NCI-H82 treated with DMSO at 0.1 percent for 48 hours (cell line): ENCODE measurements around the gene BATF2.
"Not testable (repeated sequence)": the region's sequence is repeated elsewhere in the genome, so short reads cannot be mapped to it uniquely, and the experiment has no call there.

ENCODE experiments used
- DNase-seq: peaks from one replicate; lab custom pipeline; 2025; ENCODE audit not compliant: unreplicated experiment; lab: John Stamatoyannopoulos, UW

Gene BATF2, protein sequence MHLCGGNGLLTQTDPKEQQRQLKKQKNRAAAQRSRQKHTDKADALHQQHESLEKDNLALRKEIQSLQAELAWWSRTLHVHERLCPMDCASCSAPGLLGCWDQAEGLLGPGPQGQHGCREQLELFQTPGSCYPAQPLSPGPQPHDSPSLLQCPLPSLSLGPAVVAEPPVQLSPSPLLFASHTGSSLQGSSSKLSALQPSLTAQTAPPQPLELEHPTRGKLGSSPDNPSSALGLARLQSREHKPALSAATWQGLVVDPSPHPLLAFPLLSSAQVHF

DNA sequence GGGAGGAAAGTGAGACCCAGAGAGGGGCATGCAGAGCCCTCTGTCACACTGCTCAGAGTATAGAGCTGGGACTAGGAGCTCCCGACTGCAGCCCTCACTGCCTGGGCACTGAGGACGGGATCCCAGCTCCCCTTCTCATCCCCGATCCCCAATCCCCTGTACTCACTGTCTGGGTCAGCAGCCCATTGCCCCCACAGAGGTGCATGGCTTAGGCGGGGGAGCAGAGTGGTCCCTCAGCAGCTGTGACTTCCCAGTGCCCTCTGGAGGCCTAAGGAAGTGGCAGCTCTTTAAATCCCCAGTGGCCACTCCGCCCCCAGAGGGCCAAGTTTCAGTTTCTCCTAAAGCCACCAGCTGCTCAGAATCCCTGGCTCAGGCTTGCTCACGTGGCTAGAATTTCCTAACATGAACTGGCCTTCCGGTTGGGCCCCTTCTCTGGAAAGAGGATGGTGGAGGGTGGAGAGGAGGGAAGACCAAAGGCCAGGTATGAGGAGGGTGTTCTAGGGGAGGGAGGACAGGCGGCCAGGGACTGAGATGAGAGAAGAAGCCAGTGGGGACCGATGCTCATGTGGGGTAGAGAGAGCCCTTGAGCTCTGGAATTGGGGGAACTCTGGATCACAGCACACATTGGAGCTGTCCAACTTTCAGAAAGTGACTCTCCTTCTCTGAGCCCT is at the start of gene BATF2:
BATF2 (minus strand) TSS at position 262 of the 671 bp plus-strand sequence; CDS start at position 205, 57 bp downstream.
- DNase-seq, result peak; percentile 74

DNA sequence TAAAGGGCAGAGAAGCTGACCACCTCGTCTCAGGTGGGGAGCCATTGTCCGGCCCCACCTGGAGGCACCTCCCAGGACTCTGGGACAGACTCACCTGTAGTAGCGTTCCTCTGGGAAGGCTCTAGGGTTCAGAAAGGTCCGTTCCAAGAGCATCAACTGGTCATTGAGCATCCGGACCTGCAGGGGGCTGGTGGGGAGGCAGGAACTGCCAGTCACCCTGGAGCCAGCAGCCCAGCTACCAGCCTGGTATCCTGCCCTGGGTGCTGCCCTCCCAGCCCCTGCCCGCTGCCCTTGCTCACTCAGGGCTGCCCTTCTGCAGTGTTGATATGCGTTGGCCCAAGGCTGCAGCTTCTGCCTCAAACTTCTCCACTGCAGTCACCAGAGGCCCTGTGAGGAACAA is 49.0 kb upstream of the BATF2 start:
- no peak for DNase-seq

DNA sequence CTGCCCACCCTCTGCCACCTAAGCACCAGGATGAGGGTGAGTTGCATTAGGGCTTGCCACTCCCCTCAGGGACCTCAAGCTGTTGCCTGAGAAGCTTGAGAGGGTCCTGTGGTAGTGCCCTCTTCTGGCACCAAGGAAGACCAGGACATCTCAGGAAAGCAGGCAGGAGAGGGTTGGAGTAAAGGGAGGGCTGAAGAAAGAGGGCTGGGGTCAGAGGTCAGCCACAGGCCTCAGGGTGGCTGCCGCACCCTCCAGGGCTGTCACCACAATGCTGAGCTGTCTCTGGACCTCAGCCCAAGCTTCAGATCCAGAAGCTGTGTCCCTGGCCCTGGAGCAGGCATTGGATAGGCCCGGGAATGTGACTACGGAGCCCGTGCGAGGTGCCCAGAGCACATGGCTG is 48.3 kb upstream of the BATF2 start:
- DNase-seq, result no peak

DNA sequence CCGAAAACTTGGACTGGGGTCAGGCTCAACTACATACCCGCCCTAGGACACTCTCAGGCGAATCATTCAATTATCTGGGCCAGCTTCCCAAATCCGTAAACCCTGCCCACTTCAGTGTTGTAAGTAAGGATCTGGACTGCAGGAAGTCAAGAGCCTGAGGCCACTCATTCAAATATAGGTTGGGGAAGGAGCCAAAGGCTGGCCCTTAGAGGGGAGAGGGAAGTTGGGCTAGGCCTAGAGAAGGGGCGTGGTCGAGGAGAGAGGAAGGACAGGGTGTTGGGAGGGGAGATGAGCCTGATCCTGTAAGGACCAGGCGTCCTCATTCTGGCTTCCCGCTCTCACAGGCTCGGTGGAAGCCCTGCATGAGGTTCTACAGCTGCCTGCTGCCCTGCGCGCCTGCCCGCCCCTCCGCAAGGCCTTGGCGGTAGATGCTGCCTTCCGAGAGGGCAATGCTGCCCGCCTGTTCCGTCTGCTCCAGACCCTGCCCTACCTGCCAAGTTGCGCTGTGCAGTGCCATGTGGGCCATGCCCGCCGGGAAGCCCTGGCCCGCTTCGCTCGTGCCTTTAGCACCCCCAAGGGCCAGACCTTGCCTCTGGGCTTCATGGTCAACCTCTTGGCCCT is 47.2 kb upstream of the BATF2 start:
- DNase-seq, result no peak

DNA sequence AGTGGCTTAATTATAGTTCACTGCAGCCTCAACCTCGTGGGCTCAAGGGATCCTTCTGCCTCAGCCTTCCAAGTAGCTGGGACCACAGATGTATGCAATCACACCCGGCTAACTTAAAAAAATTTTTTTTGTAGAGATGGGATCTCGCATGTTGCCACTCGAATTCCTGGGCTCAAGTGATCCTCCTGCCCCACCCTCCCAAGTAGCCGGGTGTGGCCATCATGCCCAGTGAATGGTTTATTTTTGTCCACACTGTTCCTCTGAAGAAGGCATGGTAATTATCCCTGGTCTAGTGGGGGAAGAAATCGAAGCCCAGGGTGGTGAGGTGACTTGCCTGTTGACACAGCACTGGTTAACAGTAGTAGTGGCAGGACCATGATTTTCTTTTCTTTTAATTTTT is 46.1 kb upstream of the BATF2 start:
- DNase-seq, result no peak

DNA sequence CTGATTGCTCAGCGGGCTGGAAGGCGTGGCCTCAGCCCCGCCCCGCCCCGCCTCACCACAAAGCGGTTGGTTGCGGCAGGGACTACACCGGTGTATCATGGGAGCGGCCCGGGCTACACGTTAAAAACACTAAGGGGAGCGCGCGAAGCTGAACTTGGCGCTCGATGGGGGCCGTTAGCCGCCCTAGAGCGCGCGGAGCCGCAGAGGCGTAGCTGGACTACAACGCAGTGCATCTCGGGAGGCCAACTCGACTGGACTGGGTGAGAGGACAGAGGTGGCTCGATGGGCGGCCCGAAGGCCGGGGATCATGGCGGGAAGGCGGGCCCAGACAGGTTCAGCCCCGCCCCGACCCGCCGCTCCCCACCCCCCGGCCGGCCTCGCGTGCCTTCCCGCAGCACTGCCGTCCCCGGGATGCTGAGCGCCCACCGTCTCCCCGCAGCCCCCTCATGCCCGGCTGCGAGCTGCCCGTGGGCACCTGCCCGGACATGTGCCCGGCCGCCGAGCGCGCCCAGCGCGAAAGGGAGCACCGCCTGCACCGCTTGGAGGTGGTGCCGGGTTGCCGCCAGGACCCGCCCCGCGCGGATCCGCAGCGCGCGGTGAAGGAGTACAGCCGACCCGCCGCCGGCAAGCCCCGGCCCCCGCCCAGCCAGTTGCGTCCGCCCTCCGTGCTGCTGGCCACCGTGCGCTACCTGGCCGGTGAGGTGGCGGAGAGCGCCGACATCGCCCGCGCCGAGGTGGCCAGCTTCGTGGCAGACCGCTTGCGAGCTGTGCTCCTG is 44.3 kb upstream of the BATF2 start, which contains the start of gene SAC3D1:
SAC3D1 (plus strand) TSS at position 364 of the 776 bp plus-strand sequence; CDS start at position 447, 83 bp downstream.
- DNase-seq, result peak; percentile 73

DNA sequence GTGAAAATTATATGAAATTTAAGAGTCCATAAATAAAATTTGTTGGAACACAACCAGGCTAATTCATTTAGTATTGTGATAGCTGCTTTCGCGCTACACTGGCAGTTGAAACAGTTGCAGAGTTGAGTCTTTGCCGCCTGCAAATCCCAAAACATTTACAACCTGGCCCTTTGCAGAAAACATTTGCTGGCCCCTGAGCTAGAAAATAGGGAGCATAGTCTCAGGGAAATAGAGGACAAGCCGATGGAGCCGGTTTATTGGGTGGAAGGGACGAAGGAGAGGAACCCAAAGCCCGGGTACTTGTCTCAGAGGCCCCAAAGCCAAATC is 43.7 kb upstream of the BATF2 start:
- DNase-seq, result no peak

DNA sequence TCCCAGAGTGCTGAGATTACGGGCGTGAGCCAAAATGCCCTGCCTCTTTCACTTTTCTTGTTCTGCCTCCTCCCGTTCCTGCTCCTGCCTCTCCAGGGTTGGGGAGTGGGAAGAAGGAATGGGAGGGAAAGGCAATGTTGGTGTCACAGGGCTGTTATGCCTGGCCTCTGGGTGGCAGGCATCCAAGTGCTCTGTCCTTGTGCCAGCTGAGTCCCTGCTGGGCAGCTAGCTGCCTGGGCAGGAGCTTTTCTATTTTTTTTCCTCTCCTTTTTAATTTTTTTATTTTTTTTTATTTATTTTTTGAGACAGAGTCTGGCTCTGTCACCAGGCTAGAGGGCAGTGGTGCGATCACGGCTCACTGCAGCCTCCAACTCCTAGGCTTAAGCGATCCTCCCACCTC is 40.2 kb upstream of the BATF2 start:
- no peak for DNase-seq

DNA sequence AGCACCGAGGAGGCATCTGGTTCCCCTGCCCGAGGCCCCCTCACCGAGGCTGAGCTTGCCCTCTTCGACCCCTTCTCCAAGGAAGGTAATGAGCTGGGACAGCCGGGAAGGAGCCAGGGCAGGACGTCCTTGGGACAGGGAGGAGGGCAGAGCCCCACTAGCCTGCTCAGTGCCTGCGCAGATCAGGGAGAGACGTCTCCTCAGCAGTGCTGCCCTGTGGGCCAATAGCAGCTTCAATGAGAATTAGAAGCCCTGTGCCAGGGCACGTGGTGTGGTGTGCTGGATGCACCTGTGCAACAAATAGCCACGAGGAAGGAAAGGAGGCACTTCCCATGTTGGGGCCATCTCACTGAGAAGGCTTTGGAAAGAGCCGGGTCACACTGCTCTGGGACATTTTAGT is 38.8 kb upstream of the BATF2 start:
- DNase-seq, result no peak

DNA sequence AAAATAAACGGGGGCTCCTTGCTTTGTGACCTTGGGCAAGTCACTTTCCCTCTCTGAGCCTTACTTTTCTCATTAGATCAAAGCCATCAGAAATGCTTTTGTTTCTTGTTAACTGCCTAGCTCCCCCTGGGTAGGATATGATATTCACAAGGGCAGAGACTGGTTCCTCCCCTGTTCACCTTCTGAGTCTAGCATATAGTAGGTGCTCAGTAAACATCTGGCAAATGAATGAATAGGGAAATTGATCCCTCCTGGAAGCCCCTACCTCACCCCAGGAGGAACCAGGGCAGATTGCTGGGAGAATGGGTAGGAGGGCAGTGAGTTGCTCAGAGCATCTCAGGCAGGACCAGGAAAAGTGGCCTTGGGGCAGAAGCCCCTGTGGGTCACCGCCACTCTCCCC is 37.7 kb upstream of the BATF2 start:
- no peak for DNase-seq

DNA sequence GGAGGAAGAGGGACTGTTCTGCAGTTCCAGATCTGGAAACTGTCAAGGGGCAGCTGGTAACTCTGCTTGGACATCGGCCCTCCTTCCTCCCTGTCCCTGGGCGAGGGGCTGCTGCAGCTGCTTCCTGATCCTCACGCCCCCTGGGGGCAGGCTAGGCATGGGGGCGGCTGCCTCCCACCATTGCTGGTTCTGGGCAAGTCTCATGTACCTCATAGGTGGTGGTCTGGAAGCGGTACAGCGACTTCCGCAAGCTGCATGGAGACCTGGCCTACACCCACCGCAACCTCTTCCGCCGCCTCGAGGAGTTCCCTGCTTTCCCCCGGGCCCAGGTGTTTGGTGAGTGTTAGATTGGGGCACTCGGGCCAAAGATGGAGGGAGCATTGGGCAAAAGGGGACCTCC is 35.4 kb upstream of the BATF2 start:
- DNase-seq, result no peak

DNA sequence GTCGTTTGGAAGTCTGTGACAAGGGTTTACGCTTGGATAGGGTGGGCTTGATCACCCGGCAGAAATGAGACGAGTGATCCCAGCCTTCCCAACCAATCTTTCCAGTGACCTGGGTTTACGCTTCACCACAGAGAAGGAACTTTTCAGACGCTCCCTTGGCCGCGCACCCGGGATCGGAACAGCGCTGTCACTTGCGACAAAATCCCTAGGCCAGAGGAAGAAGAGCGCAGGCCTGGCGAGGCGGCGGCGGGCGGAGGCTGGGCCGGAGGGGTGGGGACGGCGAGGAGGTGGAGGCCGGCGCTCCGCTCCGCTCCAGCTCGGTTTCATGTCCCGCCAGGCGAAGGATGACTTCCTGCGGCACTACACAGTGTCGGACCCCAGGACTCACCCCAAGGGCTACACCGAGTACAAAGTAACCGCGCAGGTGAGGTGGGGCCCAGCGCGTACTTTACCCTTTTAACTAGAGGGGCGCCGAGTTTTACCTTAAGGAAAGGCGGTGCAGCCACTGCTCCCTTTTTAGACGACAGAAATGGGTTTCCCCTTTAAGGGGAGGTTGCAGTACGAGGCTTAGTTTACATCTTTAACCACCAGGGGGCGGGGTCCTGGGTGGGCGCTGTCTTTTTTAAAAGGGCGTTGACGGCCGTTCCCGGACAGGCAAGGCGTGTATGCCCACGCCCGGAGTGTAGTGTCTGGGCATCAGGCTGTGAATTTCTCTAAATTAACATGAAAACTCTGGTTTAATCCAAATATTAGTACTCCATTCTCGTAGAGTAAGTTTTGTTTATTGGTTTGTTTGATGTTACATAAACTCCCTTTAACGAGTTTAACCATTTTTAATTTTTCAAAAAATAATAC is 30.7 kb upstream of the BATF2 start, which contains the start of gene SNX15:
SNX15 (plus strand) TSS at position 227 of the 855 bp plus-strand sequence; CDS start at position 326, 99 bp downstream.
- DNase-seq, result peak; percentile 95

DNA sequence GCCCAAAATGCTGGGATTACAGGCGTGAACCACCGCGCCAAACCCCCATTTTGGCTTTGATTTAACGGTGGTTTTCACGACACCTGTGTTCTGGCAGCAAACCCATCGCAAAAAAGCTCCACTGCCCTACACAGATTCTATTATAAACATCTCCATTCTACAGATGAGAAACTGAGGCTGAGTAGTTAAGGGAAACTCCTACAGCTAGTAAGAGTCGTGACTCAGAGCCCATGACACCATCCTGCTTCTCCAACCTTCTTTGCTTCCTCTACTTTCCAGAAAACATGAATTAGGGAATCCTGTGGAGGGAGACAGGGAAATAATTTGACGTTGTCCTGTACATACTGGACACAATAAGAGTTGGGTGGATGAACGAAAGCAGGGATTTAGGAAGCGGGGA is 30.0 kb upstream of the BATF2 start:
- DNase-seq, result no peak

DNA sequence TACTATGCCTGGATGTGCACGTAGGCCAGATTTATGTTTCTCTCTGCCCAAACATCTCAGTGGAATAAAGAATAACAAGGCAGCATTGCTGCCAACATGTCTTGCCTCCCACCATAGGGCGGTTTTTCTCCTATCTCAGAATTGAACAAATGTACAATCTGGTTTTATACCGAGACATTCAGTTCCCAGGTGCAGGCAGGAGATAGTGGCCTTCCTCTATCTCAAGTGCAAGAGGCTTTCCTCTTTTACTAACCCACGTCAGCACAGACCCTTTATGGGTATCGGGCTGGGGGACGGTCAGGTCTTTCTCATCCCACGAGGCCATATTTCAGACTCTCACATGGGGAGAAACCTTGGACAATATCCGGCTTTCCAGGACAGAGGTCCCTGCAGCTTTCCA is 26.7 kb upstream of the BATF2 start:
- not testable (repeated sequence) for DNase-seq

DNA sequence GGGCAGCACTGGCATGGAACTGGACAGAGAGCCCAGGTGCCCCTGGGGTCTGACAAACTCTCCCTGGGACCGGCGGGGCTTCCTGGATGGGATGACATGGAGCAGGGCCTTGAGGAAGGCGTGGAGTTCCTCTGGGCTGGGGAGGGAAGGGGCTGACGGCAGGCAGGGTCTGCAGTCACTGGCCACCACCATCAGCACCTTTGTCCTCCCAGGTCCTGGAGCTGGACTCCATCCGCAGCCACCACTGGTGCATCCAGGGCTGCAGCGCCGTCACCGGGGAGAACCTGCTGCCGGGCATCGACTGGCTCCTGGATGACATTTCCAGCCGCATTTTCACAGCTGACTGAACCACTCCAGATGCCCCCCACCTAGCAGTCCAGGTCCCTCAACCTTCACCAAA is 24.7 kb upstream of the BATF2 start:
- DNase-seq, result no peak

DNA sequence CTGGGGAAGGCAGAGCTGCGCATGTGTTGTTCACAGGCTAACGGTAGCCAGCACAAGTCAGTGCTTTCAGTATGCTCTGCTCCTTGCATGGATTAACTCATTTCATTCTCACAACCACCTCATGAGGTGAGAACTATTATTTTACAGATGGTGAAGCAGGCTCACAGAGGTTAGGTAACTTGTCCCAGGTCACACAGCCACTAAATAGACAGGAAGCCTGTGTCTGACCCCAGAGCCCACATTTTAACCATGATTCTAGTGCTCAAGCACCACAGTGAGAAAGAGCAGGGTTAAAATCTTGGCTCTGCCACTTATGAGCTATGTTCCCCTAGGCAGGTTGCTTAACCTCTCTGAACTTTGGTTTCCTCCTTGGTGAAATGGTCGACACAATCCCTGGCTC is 24.2 kb upstream of the BATF2 start:
- no peak for DNase-seq

DNA sequence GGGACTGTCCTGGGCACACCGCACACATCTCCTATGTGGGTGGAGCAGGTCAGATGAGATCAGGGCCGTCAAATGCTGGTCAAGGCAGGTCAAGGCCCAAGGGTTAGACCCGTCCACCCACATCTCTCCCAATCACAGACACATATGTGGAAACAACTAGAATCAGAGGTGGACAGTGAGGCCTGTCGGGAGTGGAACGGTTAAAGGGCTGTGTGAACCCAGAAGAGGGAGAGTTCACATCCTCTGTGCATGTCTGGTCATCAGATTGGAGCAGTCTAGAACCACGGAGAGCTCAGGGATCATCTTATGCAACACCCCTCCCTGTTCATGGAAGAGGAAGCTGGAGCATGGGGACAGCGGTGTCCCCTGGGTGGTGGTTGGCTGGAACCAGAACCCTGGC is 23.1 kb upstream of the BATF2 start:
- no peak for DNase-seq

DNA sequence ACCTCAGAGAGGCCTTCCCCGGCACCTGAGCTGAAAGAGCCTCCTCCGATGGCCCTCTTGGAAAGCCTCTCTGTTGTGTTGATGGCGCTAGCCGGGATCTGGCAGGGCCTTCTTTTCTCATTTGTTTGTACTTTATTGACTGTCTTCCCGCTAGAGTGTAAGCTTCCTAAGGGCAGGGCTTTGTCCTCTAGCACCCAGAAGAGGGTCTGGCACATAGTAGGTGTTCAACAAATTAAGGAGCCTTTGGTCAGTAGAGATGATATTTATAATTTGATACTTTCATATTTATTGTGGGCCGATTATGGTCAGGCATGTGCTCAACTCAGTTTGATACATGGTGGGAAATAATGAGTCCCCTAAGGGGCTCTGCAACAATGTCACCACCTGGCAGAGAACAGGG is 21.2 kb upstream of the BATF2 start:
- DNase-seq, result no peak

DNA sequence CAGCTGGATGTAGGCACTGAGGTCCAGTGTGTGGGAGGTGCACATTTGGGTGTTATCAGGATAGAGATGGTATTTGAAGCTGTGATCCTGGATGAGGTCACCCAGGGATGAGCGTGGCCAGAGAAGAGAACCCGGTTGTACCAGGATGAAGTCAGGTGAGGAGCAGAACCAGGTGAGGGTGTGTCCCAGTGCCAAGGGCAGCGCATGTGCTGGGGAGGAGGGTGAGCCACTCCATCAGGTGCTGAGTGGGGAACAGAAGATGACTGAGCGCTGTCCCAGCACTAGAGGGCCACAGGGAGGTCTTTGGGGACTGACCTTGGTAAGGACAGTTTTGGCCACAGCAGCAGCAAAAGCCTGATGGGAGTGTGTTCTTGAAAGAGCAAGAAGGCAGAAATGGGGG is 19.9 kb upstream of the BATF2 start:
- no peak for DNase-seq

DNA sequence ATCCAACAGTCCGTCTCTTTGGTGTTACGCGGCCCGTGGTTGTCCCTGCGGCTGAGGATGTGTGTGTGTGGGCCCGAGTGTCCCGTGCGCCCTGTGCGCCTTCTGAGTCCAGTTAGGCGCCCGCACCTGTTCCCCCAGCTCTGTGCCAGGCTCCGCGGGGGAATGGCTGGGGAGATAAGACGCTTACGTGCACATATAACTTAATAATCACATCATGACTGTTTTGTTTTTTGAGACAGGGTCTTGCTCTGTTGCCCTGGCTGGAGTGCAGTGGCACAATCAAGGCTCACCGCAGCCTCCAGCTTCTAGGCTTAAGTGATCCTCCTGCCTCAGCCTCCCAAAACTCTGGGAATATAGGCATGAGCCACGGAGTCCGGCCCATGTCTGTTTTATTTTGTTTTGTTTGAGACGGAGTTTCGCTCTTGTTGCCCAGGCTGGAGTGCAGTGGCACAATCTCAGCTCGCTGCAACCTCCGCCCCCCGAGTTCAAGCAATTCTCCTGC is 18.0 kb upstream of the BATF2 start:
- DNase-seq, result no peak
